ENCODE data around the gene NPC1. TPM values are rescaled to one million over a fixed set of nuclear protein-coding genes. Genes with fewer than 3 reads are reported as not detected.

NPC1 gene
- total and polyA plus RNA-seq, 9 donors, result 21.8 to 100 (median 29.8) TPM

DNA sequence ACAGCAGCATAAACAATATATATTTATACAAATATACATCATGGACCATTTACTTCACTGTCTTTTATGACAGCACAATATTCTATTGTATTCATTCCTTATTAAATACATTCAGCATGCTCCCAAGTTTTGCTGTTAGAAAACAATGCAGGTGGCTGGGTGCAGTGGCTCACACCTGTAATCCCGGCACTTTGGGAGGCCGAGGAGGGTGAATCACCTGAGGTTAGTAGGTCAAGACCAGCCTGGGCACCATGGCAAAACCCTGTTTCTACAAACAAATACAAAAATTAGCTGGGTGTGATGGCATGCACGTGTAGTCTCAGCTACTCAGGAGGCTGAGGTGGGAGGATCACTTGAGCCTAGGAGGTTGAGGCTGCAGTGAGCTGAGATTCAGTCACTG is 39.0 kb downstream of the NPC1 start:
- TF ChIP-seq, protein P1, sequence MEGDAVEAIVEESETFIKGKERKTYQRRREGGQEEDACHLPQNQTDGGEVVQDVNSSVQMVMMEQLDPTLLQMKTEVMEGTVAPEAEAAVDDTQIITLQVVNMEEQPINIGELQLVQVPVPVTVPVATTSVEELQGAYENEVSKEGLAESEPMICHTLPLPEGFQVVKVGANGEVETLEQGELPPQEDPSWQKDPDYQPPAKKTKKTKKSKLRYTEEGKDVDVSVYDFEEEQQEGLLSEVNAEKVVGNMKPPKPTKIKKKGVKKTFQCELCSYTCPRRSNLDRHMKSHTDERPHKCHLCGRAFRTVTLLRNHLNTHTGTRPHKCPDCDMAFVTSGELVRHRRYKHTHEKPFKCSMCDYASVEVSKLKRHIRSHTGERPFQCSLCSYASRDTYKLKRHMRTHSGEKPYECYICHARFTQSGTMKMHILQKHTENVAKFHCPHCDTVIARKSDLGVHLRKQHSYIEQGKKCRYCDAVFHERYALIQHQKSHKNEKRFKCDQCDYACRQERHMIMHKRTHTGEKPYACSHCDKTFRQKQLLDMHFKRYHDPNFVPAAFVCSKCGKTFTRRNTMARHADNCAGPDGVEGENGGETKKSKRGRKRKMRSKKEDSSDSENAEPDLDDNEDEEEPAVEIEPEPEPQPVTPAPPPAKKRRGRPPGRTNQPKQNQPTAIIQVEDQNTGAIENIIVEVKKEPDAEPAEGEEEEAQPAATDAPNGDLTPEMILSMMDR (IDR thresholded peaks at IDR 0.05), result no peak
- TF ChIP-seq EP300 (IDR thresholded peaks at IDR 0.05) (no peak), POLR2A (IDR thresholded peaks at IDR 0.05) (no peak)

GRCh38 chr18:23545247-23545789 is 41.0 kb downstream of the NPC1 start:
- no peak overlapping the region for H3K27ac ChIP-seq
- DNase-seq, result no peak
- H3K9me3 ChIP-seq, result no peaks in the 10 kb centered on the region
- WGBS, 3 donors, result 94 to 96% (median 95%) methylated on average over 13 of the region's 13 CpGs
- H3K27me3 ChIP-seq, result no peaks in the 10 kb centered on the region
- intact Hi-C loops (cut with DNase I), result no loop called here
- TF ChIP-seq POLR2A (IDR thresholded peaks at IDR 0.05) (no peak), EP300 (IDR thresholded peaks at IDR 0.05) (no peak)
- TF ChIP-seq, protein P1 (IDR thresholded peaks at IDR 0.05), result no peak
- H3K36me3 ChIP-seq, result no peaks in the 10 kb centered on the region
- H3K4me3 ChIP-seq, result no peak overlapping the region
- peaks cover 3% of the 10 kb centered on the region for H3K4me1 ChIP-seq (ENCODE audit: insufficient read depth)

More for the DNA sequence above, 39.0 kb downstream of the NPC1 start:
- WGBS, 3 donors, result 79 to 90% (median 79%) methylated on average over 3 of the region's 3 CpGs
- Histone ChIP-seq H3K4me1 (ENCODE audit: insufficient read depth) (no peaks in the 10 kb centered on the region), H3K36me3 (no peaks in the 10 kb centered on the region), H3K9me3 (no peaks in the 10 kb centered on the region), H3K27ac (no peak overlapping the region), H3K4me3 (no peak overlapping the region), H3K27me3 (no peaks in the 10 kb centered on the region)
- intact Hi-C loops (cut with DNase I), result no loop called here
- no peak for DNase-seq

DNA sequence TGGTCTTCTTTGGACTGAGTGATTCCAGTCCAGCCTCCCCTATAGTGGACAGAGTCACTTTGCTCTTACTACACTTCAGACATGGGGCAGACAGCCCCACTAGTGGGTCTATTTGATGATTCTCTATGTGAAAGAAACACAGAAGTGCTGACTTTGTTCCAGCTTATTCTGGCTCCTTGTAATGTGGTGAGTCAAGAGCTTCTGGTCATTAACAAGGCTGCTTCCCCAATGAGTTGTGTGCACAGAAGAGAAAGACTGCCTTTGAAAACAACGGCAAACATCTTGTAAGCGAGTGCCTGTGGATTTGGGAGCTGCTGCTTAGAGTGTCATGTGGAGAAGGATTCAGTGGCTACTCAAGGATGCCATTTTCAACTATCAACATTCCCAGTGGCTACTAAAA is 43.8 kb downstream of the NPC1 start:
- Histone ChIP-seq H3K27me3 (no peaks in the 10 kb centered on the region), H3K36me3 (no peaks in the 10 kb centered on the region), H3K9me3 (no peaks in the 10 kb centered on the region), H3K4me1 (ENCODE audit: insufficient read depth) (peaks cover 7% of the 10 kb centered on the region), H3K27ac (no peak overlapping the region), H3K4me3 (no peak overlapping the region)
- 83 to 92% (median 92%) methylated on average over 2 of the region's 2 CpGs for WGBS, 3 donors
- intact Hi-C loops (cut with DNase I), result no loop called here
- TF ChIP-seq, protein P1 (IDR thresholded peaks at IDR 0.05), result no peak
- TF ChIP-seq EP300 (IDR thresholded peaks at IDR 0.05), result no peak
- TF ChIP-seq POLR2A (IDR thresholded peaks at IDR 0.05), result no peak
- DNase-seq, result no peak

DNA sequence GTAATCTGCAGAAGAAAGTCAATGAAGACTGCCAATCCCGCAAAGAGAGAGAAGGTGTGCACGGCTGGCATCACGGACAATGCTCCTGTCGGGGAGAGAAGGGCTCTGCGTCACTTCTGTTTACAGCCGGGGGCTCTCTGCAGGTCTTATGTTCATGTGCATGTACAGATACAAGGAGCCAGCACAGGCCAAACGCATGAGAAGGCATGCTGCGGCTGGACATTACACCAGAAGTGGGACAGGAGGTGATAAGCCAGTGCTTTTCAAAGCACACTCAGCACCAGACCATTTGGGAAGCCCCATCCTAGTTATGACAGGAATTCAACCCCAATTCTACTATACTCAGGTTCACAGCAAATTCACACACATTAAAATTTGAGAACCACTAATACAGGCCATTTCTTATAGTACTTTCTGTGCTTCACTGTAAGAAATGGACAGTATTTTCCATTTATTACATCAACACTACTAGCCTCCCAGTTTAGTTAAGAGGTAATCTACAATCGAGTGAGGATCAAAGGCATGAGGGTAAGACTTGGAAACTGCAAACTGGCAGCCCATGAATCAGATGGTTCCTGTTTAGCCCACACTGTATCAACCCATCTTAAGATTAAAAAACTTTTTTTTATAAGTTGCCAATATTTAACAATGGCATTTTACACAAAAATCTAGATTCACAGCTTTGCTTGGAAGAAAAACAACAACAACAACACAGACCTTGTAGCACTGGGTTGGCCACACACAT is 44.8 kb downstream of the NPC1 start:
- Histone ChIP-seq H3K4me3 (no peak overlapping the region), H3K27me3 (no peaks in the 10 kb centered on the region), H3K36me3 (no peaks in the 10 kb centered on the region), H3K9me3 (no peaks in the 10 kb centered on the region), H3K27ac (peak overlapping the region in 1 of 2 donors; percentile 40), H3K4me1 (ENCODE audit: insufficient read depth) (peaks cover 7% of the 10 kb centered on the region)
- intact Hi-C loops (cut with DNase I), result no loop called here
- TF ChIP-seq POLR2A (IDR thresholded peaks at IDR 0.05), result no peak
- TF ChIP-seq, protein P1 (IDR thresholded peaks at IDR 0.05), result no peak
- TF ChIP-seq EP300 (IDR thresholded peaks at IDR 0.05), result no peak
- WGBS, 3 donors, result 37 to 59% (median 43%) methylated on average over 9 of the region's 9 CpGs
- no peak for DNase-seq

Data from ovary (tissue), 9 donors.